Astrocyte (in vitro differentiated cells and primary cell): ENCODE results near the gene TCP1. TPM values are rescaled to one million over a fixed set of nuclear protein-coding genes. Genes with fewer than 3 reads are reported as not detected.
A peak's percentile ranks its signal among the peaks of the same experiment; 100 is the strongest.

Experiments
- DNase-seq: peaks from one replicate; pipeline ENCODE4 v3.0.0-alpha.2; 2010; ENCODE audit warnings: low read depth
- FAIRE-seq: peaks from 2 replicates; lab custom pipeline; 2011; peaks lifted over from hg19 to GRCh38; lab: Jason Lieb, UNC
- H2AFZ ChIP-seq: 2 replicates; pipeline ENCODE4 v1.6.0; 2012; ENCODE audit warnings: low read depth, low read length, inconsistent platforms
- H3K27ac ChIP-seq: 2 replicates; pipeline ENCODE4 v1.5.1; 2011; ENCODE audit warnings: low read depth, low read length, inconsistent platforms
- H3K27me3 ChIP-seq: 2 replicates; pipeline ENCODE4 v1.6.0; 2011; ENCODE audit warnings: low read length, inconsistent platforms; ENCODE audit not compliant: insufficient read depth
- H3K36me3 ChIP-seq: 2 replicates; pipeline ENCODE4 v1.5.1; 2011; ENCODE audit warnings: low read length, inconsistent platforms; ENCODE audit not compliant: insufficient read depth
- H3K4me1 ChIP-seq: 2 replicates; pipeline ENCODE4 v1.5.1; 2011; ENCODE audit warnings: low read length, inconsistent platforms; ENCODE audit not compliant: insufficient read depth
- H3K4me2 ChIP-seq: 2 replicates; pipeline ENCODE4 v1.6.0; 2012; ENCODE audit warnings: low read length, inconsistent platforms
- H3K4me3 ChIP-seq: 2 replicates; pipeline ENCODE4 v1.5.1; 2011; ENCODE audit warnings: low read depth, mild to moderate bottlenecking, low read length, inconsistent platforms; ENCODE audit not compliant: insufficient read depth
- H3K79me2 ChIP-seq: 2 replicates; pipeline ENCODE4 v1.6.0; 2012; ENCODE audit warnings: mild to moderate bottlenecking, low read length, inconsistent platforms; ENCODE audit not compliant: insufficient read depth
- H3K9ac ChIP-seq: 2 replicates; pipeline ENCODE4 v1.6.0; 2012; ENCODE audit warnings: mild to moderate bottlenecking, low read length, inconsistent platforms
- H3K9me3 ChIP-seq: 2 replicates; pipeline ENCODE4 v1.5.1; 2012; ENCODE audit warnings: low read depth, mild to moderate bottlenecking, low read length, inconsistent platforms; ENCODE audit not compliant: insufficient read depth
- H4K20me1 ChIP-seq: 2 replicates; pipeline ENCODE4 v1.6.0; 2012; ENCODE audit warnings: low read length, inconsistent platforms; ENCODE audit not compliant: insufficient read depth
- H3K27ac Mint-ChIP-seq: one replicate; pipeline ENCODE4 v1.8.0; 2021; ENCODE audit warnings: mild to moderate bottlenecking, mixed read lengths; ENCODE audit not compliant: unreplicated experiment
- H3K27me3 Mint-ChIP-seq: one replicate; pipeline ENCODE4 v1.8.0; 2021; ENCODE audit warnings: low read depth, mixed read lengths; ENCODE audit not compliant: unreplicated experiment
- H3K36me3 Mint-ChIP-seq: one replicate; pipeline ENCODE4 v1.8.0; 2021; ENCODE audit warnings: low read depth, mixed read lengths; ENCODE audit not compliant: unreplicated experiment
- H3K4me1 Mint-ChIP-seq: one replicate; pipeline ENCODE4 v1.8.0; 2021; ENCODE audit warnings: low read depth, mixed read lengths; ENCODE audit not compliant: unreplicated experiment
- H3K4me3 Mint-ChIP-seq: one replicate; pipeline ENCODE4 v1.8.0; 2021; ENCODE audit warnings: mild to moderate bottlenecking, moderate library complexity, mixed read lengths; ENCODE audit not compliant: unreplicated experiment
- H3K9me3 Mint-ChIP-seq: one replicate; pipeline ENCODE4 v1.8.0; 2021; ENCODE audit warnings: mild to moderate bottlenecking, mixed read lengths; ENCODE audit not compliant: unreplicated experiment
- CTCF ChIP-seq: IDR thresholded peaks from 2 replicates; pipeline ENCODE4 v1.5.1; 2011; ENCODE audit warnings: low read depth, mild to moderate bottlenecking, inconsistent platforms, low read length, moderate library complexity; ENCODE audit not compliant: insufficient read depth
- EZH2 ChIP-seq: IDR thresholded peaks from 2 replicates; pipeline ENCODE4 v1.6.1; 2012; ENCODE audit warnings: mild to moderate bottlenecking, low read length, inconsistent platforms; ENCODE audit not compliant: insufficient read depth
- total RNA-seq: library from RNA; stranded (reverse); gene quantifications from 2 replicates; pipeline ENCODE4 v1.2.1, GENCODE V29; 2021

Gene TCP1
- total RNA-seq, 1 donor from 2014 or later = 256 TPM

GRCh38 chr6:159761873-159762680, 27.3 kb downstream of the TCP1 start, which contains the start of gene ACAT2:
ACAT2 (plus strand) TSS chr6:159762045; CDS start chr6:159762088, 43 bp downstream.
- no peak for TF ChIP-seq CTCF
- TF ChIP-seq EZH2 = no peak
- H4K20me1 ChIP-seq = peaks cover 17% of the 10 kb centered on the region
- DNase-seq (peak; percentile 90), FAIRE-seq (no peak)
- peak within 1 kb of the TSS; percentile 99 for H3K27ac Mint-ChIP-seq
- no peaks in the 10 kb centered on the region for H3K9me3 ChIP-seq
- peak within 1 kb of the TSS; percentile 89 for H3K4me3 Mint-ChIP-seq
- peak within 1 kb of the TSS; percentile 98 for H3K4me2 ChIP-seq
- peak within 1 kb of the TSS; percentile 91 for H3K27ac ChIP-seq
- peak within 1 kb of the TSS; percentile 86 for H3K9ac ChIP-seq
- H3K4me3 ChIP-seq = peak within 1 kb of the TSS; percentile 87
- no peaks in the 10 kb centered on the region for H3K9me3 Mint-ChIP-seq
- peak within 1 kb of the TSS; percentile 90 for H2AFZ ChIP-seq
- peaks cover 23% of the 10 kb centered on the region for H3K79me2 ChIP-seq
- H3K27me3 ChIP-seq = no peaks in the 10 kb centered on the region
- no peaks in the 10 kb centered on the region for H3K27me3 Mint-ChIP-seq
- peaks cover 40% of the 10 kb centered on the region for H3K4me1 Mint-ChIP-seq
- peaks cover 25% of the 10 kb centered on the region for H3K36me3 ChIP-seq
- peaks cover 24% of the 10 kb centered on the region for H3K36me3 Mint-ChIP-seq
- peaks cover 42% of the 10 kb centered on the region for H3K4me1 ChIP-seq

GRCh38 chr6:159761129-159761872, 28.1 kb downstream of the TCP1 start:
- Histone ChIP-seq H3K4me1 (peaks cover 42% of the 10 kb centered on the region), H3K79me2 (peaks cover 18% of the 10 kb centered on the region), H3K36me3 (peaks cover 23% of the 10 kb centered on the region), H3K27ac (peak overlapping the region; percentile 91), H3K9me3 (no peaks in the 10 kb centered on the region), H2AFZ (peak overlapping the region; percentile 29), H3K4me3 (peak overlapping the region; percentile 87), H3K9ac (peak overlapping the region; percentile 86), H3K27me3 (no peaks in the 10 kb centered on the region), H3K4me2 (peak overlapping the region; percentile 98), H4K20me1 (peaks cover 12% of the 10 kb centered on the region)
- TF ChIP-seq EZH2 (no peak), CTCF (no peak)
- FAIRE-seq = no peak
- H3K36me3 Mint-ChIP-seq = peaks cover 18% of the 10 kb centered on the region
- no peak for DNase-seq
- H3K27ac Mint-ChIP-seq = peak overlapping the region; percentile 99
- H3K4me1 Mint-ChIP-seq = peaks cover 33% of the 10 kb centered on the region
- no peaks in the 10 kb centered on the region for H3K9me3 Mint-ChIP-seq
- no peaks in the 10 kb centered on the region for H3K27me3 Mint-ChIP-seq
- H3K4me3 Mint-ChIP-seq = peak overlapping the region; percentile 70
